T1000 (cell line): Measurements from ENCODE around the gene CCDC91.

Source experiments
- DNase-seq: peaks from one replicate; lab custom pipeline; 2025; ENCODE audit warnings: mixed read lengths; lab: John Stamatoyannopoulos, UW

The CCDC91 gene, protein sequence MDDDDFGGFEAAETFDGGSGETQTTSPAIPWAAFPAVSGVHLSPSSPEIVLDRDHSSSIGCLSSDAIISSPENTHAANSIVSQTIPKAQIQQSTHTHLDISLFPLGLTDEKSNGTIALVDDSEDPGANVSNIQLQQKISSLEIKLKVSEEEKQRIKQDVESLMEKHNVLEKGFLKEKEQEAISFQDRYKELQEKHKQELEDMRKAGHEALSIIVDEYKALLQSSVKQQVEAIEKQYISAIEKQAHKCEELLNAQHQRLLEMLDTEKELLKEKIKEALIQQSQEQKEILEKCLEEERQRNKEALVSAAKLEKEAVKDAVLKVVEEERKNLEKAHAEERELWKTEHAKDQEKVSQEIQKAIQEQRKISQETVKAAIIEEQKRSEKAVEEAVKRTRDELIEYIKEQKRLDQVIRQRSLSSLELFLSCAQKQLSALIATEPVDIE

DNA sequence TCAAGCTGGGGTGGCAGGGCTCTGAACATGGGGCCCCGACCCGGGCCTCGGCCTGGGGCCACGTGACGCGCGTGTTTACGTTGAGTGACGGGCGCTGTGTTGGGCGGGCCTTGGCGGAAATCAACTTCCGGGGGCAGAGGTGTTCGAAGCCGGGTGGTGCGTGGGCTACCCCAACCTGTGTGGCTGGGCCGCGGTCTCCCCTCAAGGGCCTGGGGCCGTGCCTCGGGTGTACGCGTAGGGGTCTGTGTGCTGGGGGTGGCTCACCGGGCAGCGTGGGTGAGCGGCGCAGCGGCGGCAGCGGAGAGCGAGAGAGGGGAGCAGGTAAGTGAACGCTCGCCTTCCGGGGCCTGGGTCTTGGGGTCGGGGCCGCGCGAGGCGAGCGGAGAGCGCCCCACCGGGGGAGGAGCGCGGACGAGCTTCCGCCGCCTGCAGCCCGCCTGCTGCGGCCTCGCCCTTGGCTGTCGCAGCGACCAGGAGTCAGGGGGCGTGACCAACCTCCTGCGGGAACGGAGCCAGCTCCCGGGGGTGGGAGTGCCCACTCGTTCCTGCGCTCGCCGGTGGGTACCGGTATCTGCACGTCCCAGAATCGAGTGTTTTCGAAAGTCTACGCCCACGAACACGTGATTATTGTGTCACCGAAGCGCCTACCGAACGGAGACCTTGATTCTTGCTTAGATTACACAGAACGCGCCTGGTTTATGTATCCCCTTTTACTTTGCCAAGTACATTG lies at the start of gene CCDC91:
Gene CCDC91 (plus strand): TSS at position 136 of the 730 bp plus-strand sequence. CDS start 66,760 bp downstream, outside the sequence.
- peak; percentile 92 for DNase-seq

DNA sequence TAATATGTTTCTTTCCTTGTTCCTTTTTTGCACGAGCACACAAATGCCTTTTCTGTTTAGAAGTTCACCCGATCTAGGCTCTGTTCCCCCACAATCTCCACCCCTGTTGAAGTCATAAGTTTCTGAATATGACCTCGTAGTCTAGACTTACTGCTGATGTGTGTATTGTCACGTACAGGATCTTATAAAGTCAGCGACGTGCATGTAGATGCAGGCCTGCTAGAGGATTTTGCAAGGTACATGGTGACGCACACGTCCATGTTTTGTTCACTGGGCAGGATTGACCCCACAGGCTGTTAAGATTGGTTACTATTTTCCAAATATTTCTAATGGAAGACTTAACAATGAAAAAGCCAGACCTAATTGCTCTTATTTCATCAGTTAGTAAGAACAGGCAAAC lies 46.2 kb upstream of the CCDC91 start:
- no peak for DNase-seq

DNA sequence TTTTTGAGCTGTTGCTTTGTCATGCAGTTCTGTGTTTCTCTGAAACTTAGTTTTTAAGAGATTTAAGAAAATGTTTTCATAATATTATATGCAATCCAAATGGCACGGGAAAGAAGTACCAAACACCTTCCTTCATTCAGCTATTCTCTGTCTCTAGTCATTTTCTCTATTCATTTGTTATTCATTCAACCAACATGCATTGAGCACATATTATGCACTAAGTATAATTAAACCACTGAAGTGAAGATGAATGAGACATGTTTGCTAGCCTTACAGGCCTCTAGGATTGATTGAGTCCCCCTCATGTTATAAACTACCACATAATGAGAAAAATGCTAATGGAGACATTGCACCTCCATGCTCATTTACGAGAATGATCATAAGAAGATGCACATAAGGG lies 45.7 kb upstream of the CCDC91 start:
- no peak for DNase-seq

DNA sequence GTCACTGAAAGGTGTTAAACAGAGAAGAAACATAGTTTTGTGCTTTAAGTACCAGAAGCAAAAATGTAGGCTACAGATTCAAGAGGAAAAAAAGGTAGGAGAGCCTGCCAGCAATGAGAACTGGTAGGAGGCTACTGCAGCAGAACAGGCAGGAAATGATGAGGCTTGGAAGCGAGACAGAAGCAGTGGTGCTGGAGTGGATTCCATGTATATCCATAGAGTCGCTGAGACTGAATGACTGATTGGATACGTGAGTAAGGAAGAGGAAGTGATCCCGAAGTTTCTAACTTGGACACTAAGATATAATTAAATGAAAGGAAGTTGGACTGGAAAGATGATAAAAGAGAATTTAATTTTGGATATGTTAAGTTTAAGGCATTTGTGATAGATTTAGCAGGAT lies 45.0 kb upstream of the CCDC91 start:
- DNase-seq = no peak

DNA sequence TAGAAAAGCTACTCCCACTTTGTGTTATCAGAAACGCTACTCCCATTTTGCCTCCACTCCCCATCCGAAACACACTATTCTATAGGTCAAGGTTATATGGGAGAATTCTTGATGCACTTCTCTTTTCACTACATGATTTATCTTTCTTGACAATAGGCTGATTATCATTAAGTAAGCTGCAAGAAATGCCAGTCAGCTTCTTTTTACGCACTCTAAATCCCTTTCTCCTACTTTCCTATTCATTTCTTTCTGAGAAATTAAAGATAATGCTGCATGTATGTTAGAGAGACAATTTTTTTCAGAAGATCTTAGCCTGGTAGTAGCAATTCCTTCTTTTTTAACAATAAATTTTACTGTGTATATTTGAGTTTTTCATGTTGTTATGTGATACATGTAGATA lies 41.0 kb upstream of the CCDC91 start:
- DNase-seq = no peak

DNA sequence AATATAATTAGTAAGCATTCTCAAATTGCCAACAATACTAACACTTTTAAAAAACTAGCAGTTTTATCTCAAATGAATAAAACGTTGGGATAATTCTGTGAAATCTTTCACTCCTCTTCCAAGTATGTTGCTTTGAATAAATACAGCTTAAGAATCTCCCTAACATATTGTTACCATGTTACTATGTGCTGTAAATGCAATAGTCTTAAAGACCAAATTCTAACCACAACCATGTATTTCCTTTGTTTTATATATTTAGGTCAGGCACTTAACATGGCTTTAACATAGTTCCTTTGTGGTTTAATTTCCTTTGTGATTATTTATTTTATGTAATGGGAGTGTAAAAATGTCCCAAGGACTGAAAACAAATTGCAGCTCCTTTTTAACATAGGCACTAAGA lies 33.9 kb upstream of the CCDC91 start:
- DNase-seq = no peak

DNA sequence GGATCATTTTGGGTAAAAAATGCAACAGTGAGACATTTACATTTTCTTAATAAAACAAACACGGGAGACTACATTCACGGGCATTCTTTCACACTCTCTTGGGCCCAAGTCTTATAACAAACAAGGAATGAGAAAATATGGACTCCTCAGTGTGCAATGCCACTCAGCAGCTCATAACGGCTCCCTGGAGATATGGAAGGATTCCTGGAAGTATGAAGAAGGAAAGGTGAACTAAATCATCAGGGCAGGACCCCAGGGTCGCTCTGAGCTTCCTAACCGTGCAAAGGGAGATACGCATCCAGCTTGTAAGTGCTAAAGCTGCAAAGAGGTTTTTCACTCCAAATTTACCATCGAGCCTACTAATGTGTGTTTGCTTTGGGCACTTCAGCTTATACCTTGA lies 33.5 kb upstream of the CCDC91 start:
- DNase-seq = no peak

DNA sequence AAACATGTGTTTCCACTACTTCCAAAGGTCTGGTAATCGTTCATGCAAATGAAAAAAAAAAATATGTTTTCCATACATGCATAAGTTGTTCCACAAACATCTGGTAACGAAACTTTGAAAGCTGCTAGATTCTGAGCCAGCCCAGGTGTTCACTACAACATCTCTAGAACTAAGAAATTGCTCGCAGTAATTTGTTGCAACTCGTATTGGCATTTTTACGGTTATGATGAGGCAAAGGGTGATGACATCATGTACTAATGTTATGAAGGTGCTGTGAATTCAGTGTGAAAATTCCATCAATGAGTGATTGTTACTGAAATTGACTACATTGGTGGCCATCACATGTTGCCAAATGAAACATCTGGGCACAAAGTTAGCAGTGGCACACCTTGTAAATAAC lies 31.9 kb upstream of the CCDC91 start:
- no peak for DNase-seq

DNA sequence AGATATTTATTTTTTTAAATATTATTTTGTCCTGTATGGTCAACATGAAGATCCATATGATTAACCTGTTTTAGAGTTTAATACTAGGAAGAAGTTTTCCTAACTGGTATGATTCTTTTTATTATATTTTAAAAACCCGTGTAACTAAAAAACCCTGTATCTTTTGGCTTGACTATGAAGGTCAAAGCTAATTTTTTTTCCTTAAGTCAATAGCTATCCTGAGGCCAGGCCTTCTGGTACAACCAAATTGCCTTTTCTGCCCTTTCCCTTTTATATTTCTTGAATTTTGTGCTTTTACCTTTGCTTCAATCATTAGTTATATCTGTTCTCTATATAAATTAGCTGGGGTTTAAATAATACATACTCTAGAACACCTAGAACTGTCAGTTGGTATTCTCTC lies 30.6 kb upstream of the CCDC91 start:
- no peak for DNase-seq

DNA sequence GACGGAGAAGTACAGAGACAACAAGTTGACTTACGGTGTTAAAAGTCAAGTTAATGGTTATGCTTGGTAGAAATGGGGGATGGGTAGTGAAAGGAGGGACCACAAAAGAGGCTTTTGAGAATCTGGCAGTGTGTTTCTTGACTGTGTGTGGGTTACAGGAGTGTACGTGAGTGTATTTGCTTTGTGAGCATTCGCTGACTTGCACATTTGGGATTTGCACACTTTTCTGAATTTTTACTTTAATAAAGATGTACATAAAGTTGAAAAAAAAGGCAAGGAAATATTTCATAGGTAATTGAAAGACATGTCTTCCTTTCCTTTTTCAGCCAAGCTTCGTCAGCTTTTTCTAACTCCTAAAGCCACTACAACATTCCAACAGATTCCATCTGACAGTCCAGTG lies 28.6 kb upstream of the CCDC91 start:
- no peak for DNase-seq

DNA sequence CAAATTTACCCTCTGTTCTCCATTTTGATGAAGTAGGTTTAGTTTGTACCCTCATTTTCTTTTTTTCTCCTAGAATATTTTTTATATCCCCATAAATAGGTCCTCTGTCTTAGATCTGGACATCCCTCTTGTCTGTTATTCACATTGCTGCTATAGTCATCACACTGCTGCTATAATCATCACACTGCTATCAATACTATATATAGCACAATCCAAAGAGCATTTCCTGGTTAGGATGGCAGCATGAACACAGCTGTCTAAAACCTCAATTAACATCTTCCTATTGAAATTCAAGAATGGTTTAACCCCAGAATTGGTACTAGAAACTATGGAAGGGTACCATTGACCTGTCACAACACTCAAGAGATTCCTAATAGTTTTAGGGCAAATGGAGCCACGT lies 27.6 kb upstream of the CCDC91 start:
- no peak for DNase-seq

DNA sequence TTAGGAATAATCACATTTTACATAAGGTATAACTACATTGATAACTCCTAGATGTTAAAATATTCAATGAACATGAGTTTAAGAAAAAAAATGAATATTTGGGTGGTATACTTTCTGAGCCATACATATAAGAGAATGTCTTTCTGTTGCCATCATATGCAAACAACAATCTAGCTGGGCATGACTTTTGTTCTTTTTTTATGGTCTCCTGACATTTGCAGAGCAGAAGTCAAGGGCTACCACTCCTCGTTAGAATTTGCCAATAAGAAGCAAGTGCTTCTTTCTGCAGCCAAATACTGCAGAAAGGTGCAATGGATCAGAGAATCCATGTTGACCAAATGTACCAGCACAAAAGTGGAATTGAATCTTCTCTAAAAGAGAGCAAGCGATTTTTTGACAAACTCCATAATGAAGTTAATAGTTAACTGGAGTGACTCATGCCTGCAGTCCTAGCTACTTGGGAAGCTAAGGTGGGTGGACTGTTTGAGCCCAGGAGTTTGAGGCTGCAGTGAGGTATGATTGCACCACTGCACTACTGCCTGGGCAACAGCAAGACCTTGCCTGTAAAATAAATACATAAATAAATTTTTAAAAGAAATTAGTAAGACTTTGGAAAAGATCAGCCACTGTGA lies 25.5 kb upstream of the CCDC91 start:
- DNase-seq = no peak

DNA sequence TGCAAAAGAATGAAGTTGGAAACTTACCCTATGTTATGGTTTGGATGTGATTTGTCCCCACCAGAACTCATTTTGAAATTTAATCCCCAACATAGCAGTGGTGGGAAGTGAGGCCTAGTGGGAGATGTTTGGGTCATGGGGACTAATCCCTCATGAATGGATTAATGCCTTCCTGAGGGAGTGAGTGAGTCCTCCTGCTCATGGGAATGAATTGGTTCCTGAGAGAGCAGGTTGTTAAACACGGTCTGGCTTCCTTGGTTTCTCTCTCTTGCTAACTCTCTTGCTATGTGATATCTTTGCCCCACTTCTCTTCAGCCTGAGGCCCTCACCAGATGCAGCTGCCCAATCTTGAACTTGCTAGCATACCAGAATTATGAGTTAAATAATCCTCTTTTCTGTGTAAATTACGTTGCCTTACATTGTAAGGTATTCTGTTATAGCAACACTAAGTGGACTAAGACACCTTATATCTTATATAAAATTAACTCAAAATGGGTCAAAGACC lies 22.2 kb upstream of the CCDC91 start:
- no peak for DNase-seq

DNA sequence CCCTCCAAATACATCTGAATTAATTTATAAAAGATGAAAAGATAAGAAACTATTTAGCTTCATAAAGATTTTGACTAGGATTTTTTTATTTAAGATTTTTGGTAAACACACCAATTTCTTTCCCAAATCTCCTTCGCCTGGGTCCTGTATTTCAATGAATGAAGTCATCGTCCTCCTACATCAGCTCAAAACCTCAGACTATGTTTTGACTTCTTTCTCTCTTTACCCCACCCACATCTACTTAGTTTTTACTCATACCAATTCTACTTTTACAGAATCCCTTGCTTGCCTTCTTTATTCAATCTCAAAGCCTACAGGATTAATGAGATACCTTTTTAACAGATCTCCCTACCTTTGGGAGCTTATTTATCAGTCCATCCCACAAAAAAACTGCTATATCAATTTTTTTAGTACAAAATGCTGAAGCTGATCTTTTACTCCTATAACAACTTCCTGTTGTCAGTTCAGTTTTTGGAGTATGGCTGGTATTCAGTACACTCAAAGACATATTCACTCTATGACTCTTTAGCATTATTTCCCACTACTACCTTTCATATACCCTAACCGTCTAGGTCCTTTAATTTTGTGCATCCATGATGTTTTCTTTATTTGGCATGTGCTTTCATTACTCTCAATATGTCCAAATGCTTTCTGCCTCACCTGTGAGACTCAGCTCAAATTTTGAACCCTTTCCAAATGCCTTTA lies 18.7 kb upstream of the CCDC91 start:
- no peak for DNase-seq

DNA sequence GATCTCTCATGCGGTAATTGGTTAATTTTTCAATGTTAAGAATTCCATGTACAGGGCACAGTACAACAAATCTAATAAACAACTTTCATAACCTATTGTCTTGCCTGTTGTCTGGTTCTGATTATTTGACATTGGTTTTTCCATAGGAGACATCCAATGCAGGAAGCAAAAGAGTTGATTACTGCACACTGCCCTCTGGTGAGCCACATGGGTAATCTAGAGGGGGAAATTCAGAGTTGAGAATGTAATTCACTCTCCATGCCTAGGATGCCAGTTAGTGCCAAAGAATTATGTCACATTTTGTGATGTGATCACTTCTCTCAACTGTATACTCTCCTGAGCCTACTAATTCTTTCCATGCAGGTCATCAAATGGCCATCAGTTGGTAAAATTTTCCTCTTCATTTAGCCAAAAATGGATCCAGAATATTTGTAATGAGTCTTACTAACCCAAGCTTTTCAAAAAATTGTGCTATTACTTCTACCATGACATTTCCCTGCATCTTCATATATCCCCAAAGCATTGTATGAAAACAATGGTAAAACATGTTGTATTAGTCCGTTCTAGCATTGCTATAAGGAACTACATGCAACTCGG lies 17.7 kb upstream of the CCDC91 start:
- DNase-seq = peak; percentile 22

DNA sequence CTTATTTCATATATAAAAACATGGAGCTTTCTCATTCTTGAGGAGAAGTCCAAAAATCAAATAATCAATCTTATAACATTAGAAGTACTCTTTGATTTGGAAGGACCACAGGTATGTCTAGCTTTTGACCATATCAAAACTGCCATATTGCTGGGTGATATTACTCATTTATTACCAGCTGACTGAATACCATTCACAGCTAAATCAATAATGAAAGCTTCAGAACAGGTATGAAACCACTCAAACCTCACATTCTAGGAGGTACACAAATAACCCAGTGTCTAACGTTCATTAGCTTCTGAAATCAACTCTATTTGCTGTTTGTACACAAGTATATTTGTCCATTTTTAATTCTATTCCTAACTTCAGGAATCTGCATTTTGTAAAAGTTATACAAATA lies 16.8 kb upstream of the CCDC91 start:
- no peak for DNase-seq

DNA sequence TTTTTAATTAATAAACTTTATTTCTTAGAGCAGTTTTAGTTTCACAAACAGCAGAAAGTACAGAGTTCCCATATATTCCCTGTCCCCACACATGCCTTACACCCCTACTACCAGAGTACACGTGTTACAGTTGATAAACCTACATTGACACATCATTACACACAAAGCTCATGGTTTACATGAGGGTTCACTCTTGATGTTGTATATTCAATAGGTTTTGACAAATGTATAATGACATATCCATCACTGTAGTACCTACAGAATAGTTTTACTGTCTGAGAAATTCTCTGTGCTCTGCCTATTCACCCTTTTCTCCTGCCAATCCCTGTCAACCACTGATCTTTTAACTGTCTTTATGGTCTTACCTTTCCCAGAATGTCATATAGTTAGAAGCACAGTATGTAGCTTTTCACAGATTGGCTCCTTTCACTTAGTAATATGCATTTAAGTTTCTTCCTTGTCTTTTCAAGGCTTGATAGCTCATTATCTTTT lies 15.1 kb upstream of the CCDC91 start:
- DNase-seq = no peak

DNA sequence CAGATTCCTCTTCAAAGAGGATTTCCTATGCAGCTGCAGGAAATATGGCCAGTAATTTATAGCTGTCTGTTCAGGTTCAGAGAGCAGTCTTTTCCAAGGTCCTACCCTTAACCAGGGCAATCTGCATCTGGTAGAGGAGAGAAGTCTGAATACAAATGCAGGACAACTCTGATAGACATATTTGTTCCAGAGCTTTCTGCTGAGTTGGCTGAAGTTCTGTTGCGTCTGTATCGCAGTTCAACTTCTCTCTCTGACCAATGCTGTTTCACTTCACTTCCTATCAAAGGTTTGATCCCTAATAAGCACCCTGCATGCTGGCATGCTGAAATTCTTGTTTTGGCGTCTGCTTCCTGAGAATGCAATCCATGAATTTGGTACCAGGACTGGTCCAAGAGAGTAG lies 14.0 kb upstream of the CCDC91 start:
- DNase-seq = no peak

DNA sequence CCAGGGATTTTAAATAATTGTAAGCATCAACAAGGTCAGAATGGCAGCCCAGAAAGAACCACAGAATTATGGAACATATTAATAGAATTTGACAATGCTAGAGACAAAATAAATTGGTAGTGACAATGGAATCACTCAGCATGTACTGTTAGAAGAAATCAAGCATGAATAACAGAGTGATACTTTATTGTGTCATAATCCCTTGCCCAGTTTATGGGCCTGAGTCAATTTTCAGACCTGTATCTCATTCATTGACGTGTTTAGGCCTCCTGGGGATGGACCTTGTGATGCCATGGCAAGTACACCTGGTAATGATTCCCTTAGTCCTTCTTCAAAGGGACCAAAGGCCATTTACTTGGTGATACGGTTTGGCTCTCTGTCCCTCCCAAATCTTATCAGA lies 12.8 kb upstream of the CCDC91 start:
- DNase-seq = no peak

DNA sequence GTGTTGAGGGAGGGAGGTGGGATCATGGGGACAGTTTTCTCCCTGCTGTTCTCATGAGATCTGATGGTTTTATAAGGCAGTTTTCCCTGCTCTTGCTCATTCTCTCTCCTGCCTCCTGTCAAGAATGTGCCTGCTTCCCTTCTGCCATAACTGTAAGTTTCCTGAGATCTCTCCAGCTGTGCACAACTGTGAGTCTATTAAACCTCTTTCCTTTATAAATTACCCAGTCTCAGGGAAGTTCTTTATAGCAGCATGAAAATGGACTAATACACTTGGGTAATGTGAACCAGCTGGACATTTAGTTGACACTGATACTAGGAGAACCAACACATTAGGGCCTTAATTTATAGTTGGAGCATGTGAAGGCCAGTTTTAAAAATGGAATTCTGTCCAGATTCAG lies 12.4 kb upstream of the CCDC91 start:
- no peak for DNase-seq

DNA sequence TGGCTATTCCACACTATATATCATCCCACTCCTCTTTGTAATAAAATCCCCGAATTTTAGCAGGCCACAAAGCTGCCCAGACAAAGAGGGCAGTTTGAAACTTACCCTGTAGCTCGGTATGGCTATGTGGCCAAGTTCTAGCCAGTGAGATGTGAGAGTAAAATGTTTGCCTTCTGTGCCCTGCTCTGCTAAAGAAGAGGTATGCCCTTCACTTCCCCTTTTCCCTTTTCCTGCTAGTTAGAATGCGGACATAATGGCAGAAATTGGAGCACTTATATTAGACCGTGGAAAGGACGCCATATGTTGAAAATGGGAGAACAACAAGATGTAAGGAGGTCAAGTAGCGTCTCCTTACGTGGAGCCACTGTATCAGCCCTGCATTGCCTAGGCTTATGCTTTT lies 11.5 kb upstream of the CCDC91 start:
- no peak for DNase-seq

DNA sequence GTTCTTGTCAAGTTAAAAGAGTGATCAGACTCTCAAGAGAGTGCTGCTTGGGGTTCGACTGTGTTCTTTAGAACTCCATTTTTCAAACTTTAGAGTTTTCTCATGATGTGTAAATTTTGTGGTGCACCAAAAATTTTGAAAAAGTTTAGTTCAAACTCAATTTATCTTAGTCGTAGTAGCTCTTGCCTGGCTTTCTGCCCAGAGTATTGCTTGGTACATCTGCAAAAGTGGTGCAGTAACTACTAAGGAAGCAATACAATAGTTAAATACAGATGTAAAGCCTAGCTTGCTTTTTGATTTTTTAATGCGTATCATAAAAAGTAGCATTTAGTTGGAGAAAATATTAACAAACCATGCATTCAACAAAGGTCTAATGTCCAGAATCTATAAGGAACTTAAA lies 9.5 kb upstream of the CCDC91 start:
- DNase-seq = no peak
